Measurements from ENCODE around the gene UBE2D1. TPM values are rescaled to one million over a fixed set of nuclear protein-coding genes. Genes with fewer than 3 reads are reported as not detected.
A peak's percentile ranks its signal among the peaks of the same experiment; 100 is the strongest.
"Not testable (repeated sequence)": the region's sequence is repeated elsewhere in the genome, so short reads cannot be mapped to it uniquely, and the experiment has no call there.

UBE2D1 gene
- total RNA-seq, 2 donors from 2014 or later, result 13.3 to 22.2 TPM

DNA sequence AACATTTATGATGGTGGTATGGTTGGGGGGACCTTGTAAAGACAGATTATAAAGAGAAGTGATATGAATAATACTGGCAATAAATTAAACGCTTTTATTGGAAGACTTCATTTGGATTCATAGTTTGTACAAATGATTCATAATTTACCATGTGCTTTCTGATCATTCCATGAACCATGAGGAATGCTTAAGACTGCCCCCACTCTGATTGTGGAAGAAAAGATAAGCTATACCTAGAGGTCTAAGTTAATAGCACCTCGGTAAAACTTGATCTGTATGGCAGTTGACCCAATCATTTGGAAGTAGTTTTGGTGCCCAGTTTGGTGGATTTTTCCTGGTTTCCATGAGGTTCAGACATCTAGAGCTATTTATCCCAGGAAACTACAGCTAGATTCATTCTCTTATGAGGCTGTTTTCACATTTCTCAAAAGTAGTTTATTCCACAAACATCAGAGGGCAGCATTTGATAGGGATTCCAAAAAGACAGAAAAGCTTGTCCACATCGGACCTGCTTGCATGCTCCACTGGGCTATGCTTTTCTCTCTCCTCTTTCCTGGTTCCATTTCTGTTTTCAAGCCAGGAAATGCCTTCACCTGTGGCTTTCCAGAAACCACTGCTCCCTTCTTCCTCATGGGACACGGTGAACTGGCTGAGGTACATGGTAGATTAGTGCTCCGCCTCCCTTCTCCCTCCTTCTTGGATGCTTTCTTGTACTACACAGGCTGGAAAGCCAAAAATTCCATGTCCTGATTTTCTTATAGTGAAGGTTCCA is 79.7 kb downstream of the UBE2D1 start:
- ATAC-seq (peak; percentile 50), DNase-seq (no peak)
- intact Hi-C loops (cut with DNase I, micrococcal nuclease), result no loop called here

DNA sequence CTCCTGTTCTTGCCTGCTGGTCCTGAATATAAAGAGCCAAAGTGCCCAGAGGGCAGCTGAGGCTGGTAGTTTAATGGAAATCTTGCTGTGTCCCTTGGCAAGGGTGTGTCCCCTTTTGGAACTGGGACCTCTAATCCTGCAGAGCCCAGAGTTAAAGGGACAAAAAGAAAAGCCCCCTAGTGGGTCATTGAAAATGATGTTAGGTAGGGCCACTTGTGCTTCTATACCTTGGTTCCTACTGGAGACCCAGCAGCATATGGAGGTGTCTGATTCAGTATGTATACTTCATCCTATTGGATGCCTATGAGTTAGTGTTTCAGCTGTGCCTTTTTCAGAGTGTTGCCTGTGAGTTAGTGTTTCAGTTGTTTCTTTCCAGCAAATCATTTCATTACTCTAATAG is 81.0 kb downstream of the UBE2D1 start:
- DNase-seq, result no peak
- intact Hi-C loops (cut with DNase I, micrococcal nuclease), result no loop called here
- no peak for ATAC-seq

DNA sequence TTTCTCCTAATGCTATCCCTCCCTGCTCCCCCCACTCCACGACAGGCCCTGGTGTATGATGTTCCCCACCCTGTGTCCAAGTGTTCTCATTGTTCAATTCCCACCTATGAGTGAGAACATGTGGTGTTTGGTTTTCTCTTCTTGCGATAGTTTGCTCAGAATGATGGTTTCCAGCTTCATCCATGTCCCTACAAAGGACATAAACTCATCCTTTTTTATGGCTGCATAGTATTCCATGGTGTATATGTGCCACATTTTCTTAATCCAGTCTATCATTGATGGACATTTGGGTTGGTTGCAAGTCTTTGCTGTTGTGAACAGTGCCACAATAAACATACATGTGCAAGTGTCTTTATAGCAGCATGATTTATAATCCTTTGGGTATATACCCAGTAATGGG is 83.1 kb downstream of the UBE2D1 start:
- DNase-seq; ATAC-seq; intact Hi-C loops (cut with DNase I, micrococcal nuclease): not testable (repeated sequence)

Other genes with a start within 250 kb of the UBE2D1 start
- 10 to 100 TPM; 14.3 to 20.5 TPM for gene IPMK, start 67.1 kb upstream of the UBE2D1 start, total RNA-seq
- 10 to 100 TPM; 46.4 to 50.2 TPM for gene CISD1, start 65.8 kb upstream of the UBE2D1 start, total RNA-seq
- 10 to 100 TPM; 34.5 to 35.3 TPM for gene TFAM, start 50.4 kb downstream of the UBE2D1 start, total RNA-seq
- gene BICC1, start 177.9 kb downstream of the UBE2D1 start, total RNA-seq, result 1 to 10 TPM; 1.7 to 2.5 TPM